ENCODE results near the gene OR51E2. TPM values are rescaled to one million over a fixed set of nuclear protein-coding genes. Genes with fewer than 3 reads are reported as not detected.

Gene OR51E2
- polyA plus RNA-seq, 4 donors, result 0.22 to 0.36 TPM; not detected in 2

DNA sequence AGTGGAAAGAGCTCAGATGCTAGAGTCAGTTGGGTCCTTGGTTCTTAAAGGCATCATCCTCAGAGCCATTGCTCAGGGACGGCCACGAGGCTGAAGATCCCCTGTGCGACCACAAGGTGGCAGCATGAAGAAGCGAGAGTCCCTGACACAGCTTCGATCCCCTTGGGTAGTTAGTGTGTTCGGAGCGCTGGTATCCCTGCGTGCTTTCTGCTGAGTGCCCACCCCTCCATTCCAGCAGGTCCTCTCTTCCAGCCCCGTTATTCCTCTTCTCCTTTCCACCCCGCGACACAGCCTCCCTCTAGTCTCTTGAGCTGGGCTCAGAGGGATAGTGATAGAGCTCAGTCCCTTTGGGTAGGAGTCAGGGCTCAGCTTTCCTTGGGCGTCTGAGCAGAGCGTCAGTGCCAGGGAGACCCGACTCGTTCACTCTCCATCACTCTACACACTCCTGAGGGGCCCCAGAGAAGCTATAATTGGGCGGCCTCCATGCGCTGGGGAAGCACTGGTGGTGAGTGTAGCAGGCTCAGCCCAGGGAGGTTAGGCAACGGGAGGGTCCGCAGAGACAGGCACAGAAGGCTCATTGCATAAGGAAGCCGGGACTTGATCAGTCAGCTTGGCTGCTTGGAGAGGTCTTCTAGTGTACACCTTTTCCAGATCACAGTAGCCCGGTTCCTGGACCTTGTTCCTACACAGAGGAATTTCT lies 60.5 kb downstream of the OR51E2 start, which contains the start of gene OR51D1:
OR51D1 (plus strand) TSS at position 516 of the 700 bp plus-strand sequence. CDS start 2,314 bp downstream, outside the sequence.
- DNase-seq (peak; percentile 69 to 70), FAIRE-seq (no peak)
- no peak within 1 kb of the TSS for H3K27ac ChIP-seq (ENCODE audit: low read depth in 1 of 3, low read length in 2 of 3)
- H3K27me3 ChIP-seq (ENCODE audit: control insufficient read depth in 3 of 3, insufficient read depth in 3 of 3, low read length in 3 of 3), result peaks cover 0 to 2% (median 0%) of the 10 kb centered on the region in 3 donors
- no peaks in the 10 kb centered on the region for H3K9me3 ChIP-seq (ENCODE audit: control insufficient read depth in 2 of 2, insufficient read depth in 1 of 2, low read depth in 1 of 2, low read length in 1 of 2)
- 30 to 34% (median 33%) methylated on average over 21 of the region's 21 CpGs for WGBS, 3 donors
- H3K4me1 ChIP-seq (ENCODE audit: control insufficient read depth in 3 of 3, insufficient read depth in 2 of 3, low read depth in 1 of 3, low read length in 2 of 3), result no peaks in the 10 kb centered on the region
- H3K4me3 ChIP-seq (ENCODE audit: low read depth in 1 of 3, low read length in 3 of 3), result no peak within 1 kb of the TSS
- H3K36me3 ChIP-seq (ENCODE audit: control insufficient read depth in 3 of 3, insufficient read depth in 2 of 3, low read depth in 1 of 3, low read length in 3 of 3), result no peaks in the 10 kb centered on the region

DNA sequence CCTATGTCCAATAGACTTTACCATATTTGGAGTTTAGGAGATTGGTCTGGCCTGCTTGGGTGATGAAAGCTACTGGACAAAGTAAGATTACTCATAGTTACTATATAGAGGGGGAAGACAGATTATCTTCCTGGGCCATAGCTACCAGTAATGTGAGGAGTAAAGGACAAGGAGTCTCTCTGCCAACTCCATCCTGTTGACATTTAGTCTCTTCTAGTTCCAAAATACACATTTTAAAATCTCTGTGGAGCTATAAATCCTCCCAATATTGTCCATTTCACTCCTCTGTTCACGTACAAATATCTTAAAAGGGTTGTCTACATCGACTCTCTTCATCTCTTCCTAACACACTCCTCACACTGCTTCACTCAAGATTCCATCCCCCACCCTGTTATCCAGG lies 61.5 kb downstream of the OR51E2 start:
- H3K27me3 ChIP-seq (ENCODE audit: control insufficient read depth in 3 of 3, insufficient read depth in 3 of 3, low read length in 3 of 3), result peaks cover 0 to 2% (median 0%) of the 10 kb centered on the region in 3 donors
- no peaks in the 10 kb centered on the region for H3K9me3 ChIP-seq (ENCODE audit: control insufficient read depth in 2 of 2, insufficient read depth in 1 of 2, low read depth in 1 of 2, low read length in 1 of 2)
- no peak for FAIRE-seq
- no peak overlapping the region for H3K27ac ChIP-seq (ENCODE audit: low read depth in 1 of 3, low read length in 2 of 3)
- H3K36me3 ChIP-seq (ENCODE audit: control insufficient read depth in 3 of 3, insufficient read depth in 2 of 3, low read depth in 1 of 3, low read length in 3 of 3), result no peaks in the 10 kb centered on the region
- H3K4me1 ChIP-seq (ENCODE audit: control insufficient read depth in 3 of 3, insufficient read depth in 2 of 3, low read depth in 1 of 3, low read length in 2 of 3), result no peaks in the 10 kb centered on the region
- WGBS, 3 donors, result 72 to 78% (median 74%) methylated on average over 2 of the region's 2 CpGs
- no peak overlapping the region for H3K4me3 ChIP-seq (ENCODE audit: low read depth in 1 of 3, low read length in 3 of 3)
- no peak for DNase-seq

Other genes starting within 250 kb of the OR51E2 start
- gene OR52K2, start 248.6 kb downstream of the OR51E2 start, polyA plus RNA-seq, result not detected
- under 1 TPM in 1 of 4 donors, not detected in 3; 0.09 TPM for gene OR52K1, start 215.2 kb downstream of the OR51E2 start, polyA plus RNA-seq
- not detected for gene OR52M1, start 152.7 kb downstream of the OR51E2 start, polyA plus RNA-seq
- gene OR52I2, start 116.1 kb downstream of the OR51E2 start, polyA plus RNA-seq, result under 1 TPM in 1 of 4 donors, not detected in 3; 0.04 TPM
- under 1 TPM in 1 of 4 donors, not detected in 3; 0.07 TPM for gene OR52I1, start 103.8 kb downstream of the OR51E2 start, polyA plus RNA-seq
- 10 to 100 TPM in 3 of 4 donors, 1 to 10 TPM in 1; 8.4 to 18.5 (median 10.6) TPM for gene TRIM68, start 89.6 kb downstream of the OR51E2 start, polyA plus RNA-seq
- gene OR51D1, start 60.4 kb downstream of the OR51E2 start, polyA plus RNA-seq, result not detected
- gene OR51E1, start 53.9 kb downstream of the OR51E2 start, polyA plus RNA-seq, result 1 to 10 TPM in 2 of 4 donors, not detected in 2; 1.1 to 4.6 TPM
- gene MMP26, start 6.9 kb upstream of the OR51E2 start, polyA plus RNA-seq, result under 1 TPM in 1 of 4 donors, not detected in 3; 0.04 TPM
- not detected for gene OR51F1, start 72.1 kb upstream of the OR51E2 start, polyA plus RNA-seq
- gene OR52R1, start 106.5 kb upstream of the OR51E2 start, polyA plus RNA-seq, result not detected
- gene OR51F2, start 123.5 kb upstream of the OR51E2 start, polyA plus RNA-seq, result not detected
- gene OR51S1, start 151.4 kb upstream of the OR51E2 start, polyA plus RNA-seq, result not detected
- gene OR51T1, start 184.0 kb upstream of the OR51E2 start, polyA plus RNA-seq, result not detected
- not detected for gene OR51A7, start 205.9 kb upstream of the OR51E2 start, polyA plus RNA-seq
- gene OR51G2, start 221.5 kb upstream of the OR51E2 start, polyA plus RNA-seq, result not detected
- gene OR51G1, start 226.5 kb upstream of the OR51E2 start, polyA plus RNA-seq, result not detected
- not detected for gene OR51A4, start 249.8 kb upstream of the OR51E2 start, polyA plus RNA-seq

Measured in small intestine (tissue), 7 donors.